Endothelial cell of umbilical vein (primary cell): ENCODE data around the gene DVL3. TPM values are rescaled to one million over a fixed set of nuclear protein-coding genes. Genes with fewer than 3 reads are reported as not detected.

Experiments used
- BruUV-seq: library from RNA; stranded (reverse); fragments of 400-500 nt; replicated peaks from 2 replicates; lab custom pipeline; 2021; lab: Mats Ljungman, UMichigan
- CTCF ChIA-PET: fragments of 300-600, 350-600 bp; sonication (Branson Sonifier 250); formaldehyde crosslinking; loops from one replicate; lab custom pipeline; 2021; ENCODE audit warnings: antibody characterized with exemption, inconsistent platforms; lab: Charles Lee
- POLR2A ChIA-PET: fragments of 300-600, 350-600 bp; sonication (Branson Sonifier 250); formaldehyde crosslinking; loops from one replicate; lab custom pipeline; 2021; ENCODE audit warnings: antibody characterized with exemption, inconsistent platforms; lab: Charles Lee
- DNase-seq: peaks from one replicate; pipeline ENCODE4 v3.0.0-alpha.2; 2011; ENCODE audit warnings: low read depth, low spot score
- FAIRE-seq: peaks from 2 replicates; lab custom pipeline; 2011; peaks lifted over from hg19 to GRCh38; lab: Jason Lieb, UNC
- H2AFZ ChIP-seq: 2 replicates; pipeline ENCODE4 v1.6.0; 2012; ENCODE audit warnings: low read depth, low read length, control low read depth, inconsistent platforms
- H3K27ac ChIP-seq: 2 replicates; pipeline ENCODE4 v1.5.1; 2011; ENCODE audit warnings: low read depth, mild to moderate bottlenecking, control low read depth, low read length, moderate library complexity; ENCODE audit not compliant: insufficient read depth
- H3K27me3 ChIP-seq, 2 experiments: 2 replicates each; pipeline versions ENCODE4 v1.6.0 to v1.6.1; 2011; ENCODE audit warnings: low read length in 2 of 2, mixed read lengths in 1 of 2; ENCODE audit not compliant: control insufficient read depth in 2 of 2, insufficient read depth in 2 of 2
- H3K36me3 ChIP-seq, 2 experiments: 2 replicates in 1 of 2; 3 replicates in 1 of 2; pipeline ENCODE4 v1.5.1; 2011; ENCODE audit warnings: low read length in 2 of 2, mild to moderate bottlenecking in 1 of 2, moderate library complexity in 1 of 2; ENCODE audit not compliant: control insufficient read depth in 2 of 2, insufficient read depth in 2 of 2; ENCODE audit errors: extremely low read depth in 1 of 2
- H3K4me1 ChIP-seq: 3 replicates; pipeline ENCODE4 v1.5.1; 2011; ENCODE audit warnings: mild to moderate bottlenecking, low read length; ENCODE audit not compliant: control insufficient read depth, insufficient read depth; ENCODE audit errors: extremely low read depth
- H3K4me2 ChIP-seq: 2 replicates; pipeline ENCODE4 v1.6.1; 2011; ENCODE audit warnings: low read length, control low read depth, mixed read lengths; ENCODE audit not compliant: insufficient read depth
- H3K4me3 ChIP-seq, 3 experiments: fragments of 200-600 bp in 1 of 3; sonication (generic), shearing (Covaris generic) in 1 of 3; replicated peaks in 1 of 3; 2 replicates each; pipeline ENCODE4 v1.5.1; 2011 to 2016; ENCODE audit warnings: control low read depth in 3 of 3, low read length in 3 of 3, mild to moderate bottlenecking in 2 of 3, inconsistent platforms in 1 of 3, low read depth in 1 of 3, moderate library complexity in 1 of 3; ENCODE audit not compliant: insufficient read depth in 1 of 3
- H3K79me2 ChIP-seq: 2 replicates; pipeline ENCODE4 v1.6.0; 2012; ENCODE audit warnings: low read length, inconsistent platforms; ENCODE audit not compliant: control insufficient read depth, insufficient read depth
- H3K9ac ChIP-seq: replicated peaks from 2 replicates; pipeline ENCODE3; 2011; ENCODE audit warnings: low read length, control low read depth; ENCODE audit not compliant: insufficient read depth; ENCODE audit errors: extremely low read depth
- H3K9me1 ChIP-seq: replicated peaks from 3 replicates; pipeline ENCODE4 v1.6.0; 2011; ENCODE audit warnings: mild to moderate bottlenecking, low read length; ENCODE audit not compliant: control insufficient read depth, insufficient read depth; ENCODE audit errors: extremely low read depth
- H3K9me3 ChIP-seq: replicated peaks from 2 replicates; pipeline ENCODE4 v1.5.1; 2012; ENCODE audit warnings: low read length, inconsistent platforms; ENCODE audit not compliant: control insufficient read depth, insufficient read depth
- H4K20me1 ChIP-seq: replicated peaks from 2 replicates; pipeline ENCODE3; 2011; ENCODE audit warnings: mild to moderate bottlenecking, low read length; ENCODE audit not compliant: control insufficient read depth, insufficient read depth; ENCODE audit errors: extremely low read depth
- EZH2 ChIP-seq: IDR thresholded peaks from 2 replicates; pipeline ENCODE4 v1.6.1; 2012; ENCODE audit warnings: borderline replicate concordance, low read depth, mild to moderate bottlenecking, moderate library complexity, low read length, inconsistent platforms; ENCODE audit not compliant: severe bottlenecking
- FOS ChIP-seq: IDR thresholded peaks from 2 replicates; pipeline ENCODE4 v1.6.1; 2011; ENCODE audit warnings: mild to moderate bottlenecking, low read length, moderate library complexity, borderline replicate concordance; ENCODE audit not compliant: insufficient read depth
- GATA2 ChIP-seq: IDR thresholded peaks from 2 replicates; pipeline ENCODE4 v1.7.0; 2011; ENCODE audit warnings: low read depth, mild to moderate bottlenecking, moderate library complexity, mixed read lengths, low read length; ENCODE audit not compliant: insufficient read length, insufficient read depth
- JUN ChIP-seq: IDR thresholded peaks from 2 replicates; pipeline ENCODE4 v1.6.1; 2011; ENCODE audit warnings: borderline replicate concordance, low read depth; ENCODE audit not compliant: insufficient read length, insufficient read depth
- MYC ChIP-seq: IDR thresholded peaks from one replicate; pipeline ENCODE4 v1.6.1; 2011; ENCODE audit warnings: mild to moderate bottlenecking, low read depth, low read length
- POLR2A ChIP-seq: IDR thresholded peaks from 2 replicates; pipeline ENCODE4 v1.6.1; 2012; ENCODE audit warnings: low read depth, mild to moderate bottlenecking, control low read depth, low read length
- POLR2AphosphoS5 ChIP-seq: IDR thresholded peaks from 2 replicates; pipeline ENCODE4 v1.6.1; 2012; ENCODE audit warnings: low read depth, mild to moderate bottlenecking, control low read depth, low read length, moderate library complexity; ENCODE audit not compliant: insufficient read depth
- dilution Hi-C: fragments of 300-500 bp; cut with MboI; formaldehyde crosslinking; loops from one replicate; pipeline ENCODE4 v1.15.0; 2019; ENCODE audit warnings: low sequenced_read_pairs; ENCODE audit not compliant: extremely low pct_ligation_motif_present
- intact Hi-C: fragments of 100-400 bp; cut with micrococcal nuclease; formaldehyde crosslinking; loops from one replicate; pipeline ENCODE4 v1.10.0; 2022
- polyA plus RNA-seq, 4 experiments: library from polyadenylated mRNA; depleted of rRNA in 3 of 4; stranded (reverse) in 3 of 4; unstranded in 1 of 4; fragments of >200 nt; gene quantifications; 2 replicates each; pipeline versions ENCODE4 v1.2.1 to v1.2.3, GENCODE V29; 2011 to 2012; ENCODE audit warnings: missing spikeins in 1 of 4
- total RNA-seq: library from RNA; stranded (reverse); gene quantifications from 2 replicates; pipeline ENCODE4 v1.2.3, GENCODE V29; 2021
- TF ChIP-seq, protein P1 (sequence below): IDR thresholded peaks from 2 replicates; pipeline ENCODE4 v1.6.1; 2011; ENCODE audit not compliant: insufficient read depth, insufficient read length
- TF ChIP-seq, protein P2 (sequence below), 2 donors: IDR thresholded peaks; 1 replicate in 1 of 2; 2 replicates in 1 of 2; pipeline ENCODE4 v1.5.1; 2011; ENCODE audit warnings: low read length in 2 of 2, mild to moderate bottlenecking in 2 of 2, moderate library complexity in 2 of 2, control low read depth in 1 of 2, inconsistent platforms in 1 of 2, low read depth in 1 of 2; ENCODE audit not compliant: insufficient read depth in 1 of 2; ENCODE audit errors: extremely low read depth in 1 of 2

Gene DVL3
- total and polyA plus RNA-seq, 2 donors (not counting 3 experiments of a cell fraction or from before 2014, with no cell fraction given) = 43.8 to 59.0 TPM

- no peak overlapping the region for H2AFZ ChIP-seq
- CTCF ChIA-PET = interaction anchor here (1.1 kb wide), 1 partner anchor 25 kb away, joined by 3 read pairs; no protein-coding TSS in a partner anchor
- dilution Hi-C loops (no loop called here), intact Hi-C loops (no loop called here)
- H3K36me3 ChIP-seq = peaks cover 6 to 55% of the 10 kb centered on the region in 2 experiments
- H3K4me1 ChIP-seq = no peaks in the 10 kb centered on the region
- H3K9me3 ChIP-seq = no peaks in the 10 kb centered on the region
- no peak overlapping the region for H3K27ac ChIP-seq
- DNase-seq (no peak), FAIRE-seq (no peak)
- peaks cover 5% of the 10 kb centered on the region for H3K79me2 ChIP-seq
- H4K20me1 ChIP-seq = no peaks in the 10 kb centered on the region
- TF ChIP-seq EZH2 (no peak), FOS (no peak), MYC (no peak), POLR2A (no peak), GATA2 (no peak), JUN (no peak), POLR2AphosphoS5 (no peak)
- TF ChIP-seq, protein P1, sequence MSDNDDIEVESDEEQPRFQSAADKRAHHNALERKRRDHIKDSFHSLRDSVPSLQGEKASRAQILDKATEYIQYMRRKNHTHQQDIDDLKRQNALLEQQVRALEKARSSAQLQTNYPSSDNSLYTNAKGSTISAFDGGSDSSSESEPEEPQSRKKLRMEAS = no peak
- TF ChIP-seq, protein P2, sequence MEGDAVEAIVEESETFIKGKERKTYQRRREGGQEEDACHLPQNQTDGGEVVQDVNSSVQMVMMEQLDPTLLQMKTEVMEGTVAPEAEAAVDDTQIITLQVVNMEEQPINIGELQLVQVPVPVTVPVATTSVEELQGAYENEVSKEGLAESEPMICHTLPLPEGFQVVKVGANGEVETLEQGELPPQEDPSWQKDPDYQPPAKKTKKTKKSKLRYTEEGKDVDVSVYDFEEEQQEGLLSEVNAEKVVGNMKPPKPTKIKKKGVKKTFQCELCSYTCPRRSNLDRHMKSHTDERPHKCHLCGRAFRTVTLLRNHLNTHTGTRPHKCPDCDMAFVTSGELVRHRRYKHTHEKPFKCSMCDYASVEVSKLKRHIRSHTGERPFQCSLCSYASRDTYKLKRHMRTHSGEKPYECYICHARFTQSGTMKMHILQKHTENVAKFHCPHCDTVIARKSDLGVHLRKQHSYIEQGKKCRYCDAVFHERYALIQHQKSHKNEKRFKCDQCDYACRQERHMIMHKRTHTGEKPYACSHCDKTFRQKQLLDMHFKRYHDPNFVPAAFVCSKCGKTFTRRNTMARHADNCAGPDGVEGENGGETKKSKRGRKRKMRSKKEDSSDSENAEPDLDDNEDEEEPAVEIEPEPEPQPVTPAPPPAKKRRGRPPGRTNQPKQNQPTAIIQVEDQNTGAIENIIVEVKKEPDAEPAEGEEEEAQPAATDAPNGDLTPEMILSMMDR (IDR thresholded peaks at IDR 0.05; ENCODE audit: extremely low read depth in 1 of 2, insufficient read depth in 1 of 2, low read depth in 1 of 2, low read length in 2 of 2) = no peak
- no peaks in the 10 kb centered on the region for H3K27me3 ChIP-seq
- POLR2A ChIA-PET = no interaction called here
- H3K4me3 ChIP-seq = no peak overlapping the region
- no peak overlapping the region for H3K4me2 ChIP-seq
- no peak overlapping the region for H3K9ac ChIP-seq
- BruUV-seq = no TSS peak
- H3K9me1 ChIP-seq = no peaks in the 10 kb centered on the region
Observed at GRCh38 chr3:184169896-184170875, 15.0 kb downstream of the DVL3 start.
